DOHH2 (cell line): Measurements from ENCODE around the gene USF2.

Experiments used
- H3F3A ChIP-seq: fragments of 200-600 bp; sonication (generic), shearing (Covaris generic); 2 replicates; pipeline ENCODE4 v1.6.0; 2016; ENCODE audit warnings: antibody characterized with exemption, mild to moderate bottlenecking; ENCODE audit not compliant: control insufficient read depth, insufficient read depth
- H3K27ac ChIP-seq: fragments of 200-600 bp; sonication (generic); 2 replicates; pipeline ENCODE4 v1.5.1; 2014; ENCODE audit warnings: low read depth, mild to moderate bottlenecking, low read length, moderate library complexity
- H3K27me3 ChIP-seq: fragments of 200-600 bp; sonication (generic); 2 replicates; pipeline ENCODE4 v1.6.1; 2014; ENCODE audit warnings: mild to moderate bottlenecking, low read length, mixed read lengths; ENCODE audit not compliant: control insufficient read depth
- H3K36me3 ChIP-seq: fragments of 200-600 bp; sonication (generic); 2 replicates; pipeline ENCODE4 v1.6.1; 2014; ENCODE audit warnings: mild to moderate bottlenecking, low read length, moderate library complexity, mixed read lengths; ENCODE audit not compliant: control insufficient read depth
- H3K4me1 ChIP-seq: fragments of 200-600 bp; sonication (generic); 2 replicates; pipeline ENCODE4 v1.6.1; 2014; ENCODE audit warnings: mild to moderate bottlenecking, low read length, mixed read lengths; ENCODE audit not compliant: control insufficient read depth
- H3K4me2 ChIP-seq: fragments of 200-600 bp; sonication (generic); 2 replicates; pipeline ENCODE4 v1.6.0; 2014; ENCODE audit warnings: mild to moderate bottlenecking, low read length, moderate library complexity
- H3K4me3 ChIP-seq: fragments of 200-600 bp; sonication (generic); 2 replicates; pipeline ENCODE4 v1.5.1; 2014; ENCODE audit warnings: mild to moderate bottlenecking, low read length, mixed read lengths
- H3K79me2 ChIP-seq: fragments of 200-600 bp; sonication (generic); 2 replicates; pipeline ENCODE4 v1.6.1; 2014; ENCODE audit warnings: mild to moderate bottlenecking, low read length, mixed read lengths; ENCODE audit not compliant: control insufficient read depth
- H3K9me2 ChIP-seq: fragments of 200-600 bp; sonication (generic); replicated peaks from 2 replicates; pipeline ENCODE4 v1.6.1; 2014; ENCODE audit warnings: mild to moderate bottlenecking, low read length, mixed read lengths; ENCODE audit not compliant: control insufficient read depth
- H3K9me3 ChIP-seq: fragments of 200-600 bp; sonication (generic); 2 replicates; pipeline ENCODE4 v1.6.1; 2014; ENCODE audit warnings: antibody characterized with exemption, low read length, mixed read lengths; ENCODE audit not compliant: control insufficient read depth, insufficient read depth
- H4K20me1 ChIP-seq: fragments of 200-600 bp; sonication (generic); 2 replicates; pipeline ENCODE4 v1.6.0; 2014; ENCODE audit warnings: low read depth, mild to moderate bottlenecking, antibody characterized with exemption, low read length, moderate library complexity; ENCODE audit not compliant: control insufficient read depth, insufficient read depth
- EZH2phosphoT487 ChIP-seq: fragments of 200-600 bp; sonication (generic); IDR thresholded peaks from 2 replicates; pipeline ENCODE4 v1.6.1; 2017; ENCODE audit warnings: borderline replicate concordance, mild to moderate bottlenecking, antibody characterized with exemption, low read length, moderate library complexity, mixed read lengths
- TF ChIP-seq, protein P1 (sequence below): fragments of 200-600 bp; sonication (generic); IDR thresholded peaks from one replicate; pipeline ENCODE4 v1.5.1; 2014; ENCODE audit warnings: antibody characterized with exemption, mild to moderate bottlenecking, low read depth, low read length; ENCODE audit not compliant: poor library complexity, severe bottlenecking

USF2 gene

DNA sequence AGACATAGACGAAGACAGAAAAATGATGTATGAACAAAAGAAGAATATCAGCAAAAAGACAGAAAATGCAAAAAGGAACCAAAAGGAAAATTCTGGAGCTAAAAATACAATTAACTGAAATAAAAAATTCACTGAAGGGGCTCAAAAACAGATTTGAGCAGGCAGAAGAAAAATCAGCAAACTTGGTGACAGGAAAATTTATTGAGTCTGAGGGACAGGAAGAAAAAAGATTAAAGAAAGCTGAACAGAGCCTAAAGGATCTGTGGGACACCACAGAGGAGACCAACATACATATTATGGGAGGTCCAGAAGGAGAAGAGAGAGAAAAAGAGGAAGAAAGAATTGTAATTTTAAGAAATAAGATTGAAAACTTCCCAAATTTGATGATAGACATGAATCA, 27.3 kb upstream of the USF2 start:
- Histone ChIP-seq H3F3A (peaks cover 1% of the 10 kb centered on the region), H3K9me2 (no peaks in the 10 kb centered on the region), H3K27ac (no peak overlapping the region), H3K9me3 (peaks cover 18% of the 10 kb centered on the region), H3K4me1 (peaks cover 6% of the 10 kb centered on the region), H3K4me3 (no peak overlapping the region), H3K36me3 (no peaks in the 10 kb centered on the region), H3K4me2 (no peak overlapping the region), H3K79me2 (no peaks in the 10 kb centered on the region), H3K27me3 (peaks cover 40% of the 10 kb centered on the region), H4K20me1 (no peaks in the 10 kb centered on the region)
- TF ChIP-seq, protein P1, sequence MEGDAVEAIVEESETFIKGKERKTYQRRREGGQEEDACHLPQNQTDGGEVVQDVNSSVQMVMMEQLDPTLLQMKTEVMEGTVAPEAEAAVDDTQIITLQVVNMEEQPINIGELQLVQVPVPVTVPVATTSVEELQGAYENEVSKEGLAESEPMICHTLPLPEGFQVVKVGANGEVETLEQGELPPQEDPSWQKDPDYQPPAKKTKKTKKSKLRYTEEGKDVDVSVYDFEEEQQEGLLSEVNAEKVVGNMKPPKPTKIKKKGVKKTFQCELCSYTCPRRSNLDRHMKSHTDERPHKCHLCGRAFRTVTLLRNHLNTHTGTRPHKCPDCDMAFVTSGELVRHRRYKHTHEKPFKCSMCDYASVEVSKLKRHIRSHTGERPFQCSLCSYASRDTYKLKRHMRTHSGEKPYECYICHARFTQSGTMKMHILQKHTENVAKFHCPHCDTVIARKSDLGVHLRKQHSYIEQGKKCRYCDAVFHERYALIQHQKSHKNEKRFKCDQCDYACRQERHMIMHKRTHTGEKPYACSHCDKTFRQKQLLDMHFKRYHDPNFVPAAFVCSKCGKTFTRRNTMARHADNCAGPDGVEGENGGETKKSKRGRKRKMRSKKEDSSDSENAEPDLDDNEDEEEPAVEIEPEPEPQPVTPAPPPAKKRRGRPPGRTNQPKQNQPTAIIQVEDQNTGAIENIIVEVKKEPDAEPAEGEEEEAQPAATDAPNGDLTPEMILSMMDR: no peak
- TF ChIP-seq EZH2phosphoT487: no peak

DNA sequence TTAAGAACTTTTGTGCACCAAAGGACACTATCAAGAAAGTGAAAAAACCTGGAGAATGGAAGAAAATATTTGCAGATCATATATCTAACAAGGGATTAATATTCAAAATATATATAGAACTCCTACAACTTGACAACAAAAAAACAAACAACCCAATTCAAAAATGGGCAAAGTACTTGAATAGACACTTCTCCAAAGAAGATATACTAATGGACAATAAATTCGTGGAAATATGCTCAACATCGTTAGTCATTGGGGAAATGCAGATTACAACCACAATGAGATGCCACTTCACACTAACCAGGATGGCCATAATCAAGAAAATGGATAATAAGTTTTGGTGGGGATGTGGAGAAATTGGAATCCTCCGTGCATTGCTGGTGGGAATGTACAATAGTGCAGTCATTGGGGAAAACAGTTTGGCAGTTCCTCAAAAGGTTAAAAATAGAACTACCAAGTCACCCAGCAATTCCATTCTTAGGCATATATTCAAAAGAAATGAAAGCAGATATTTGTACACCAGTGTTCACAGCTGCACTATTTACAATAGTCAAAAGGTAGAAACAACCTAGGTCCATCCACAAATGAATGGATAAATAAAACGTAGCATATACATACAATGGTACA, 22.2 kb upstream of the USF2 start:
- Histone ChIP-seq H3K36me3 (peaks cover 18% of the 10 kb centered on the region), H4K20me1 (peaks cover 4% of the 10 kb centered on the region; the same call in 1 of the 2 replicates), H3K4me3 (no peak overlapping the region), H3K9me3 (peaks cover 11% of the 10 kb centered on the region), H3K9me2 (no peaks in the 10 kb centered on the region), H3F3A (peaks cover 19% of the 10 kb centered on the region), H3K27me3 (peaks cover 30% of the 10 kb centered on the region), H3K4me1 (peaks cover 18% of the 10 kb centered on the region), H3K4me2 (no peak overlapping the region), H3K79me2 (peaks cover 24% of the 10 kb centered on the region), H3K27ac (no peak overlapping the region)
- TF ChIP-seq, protein P1: no peak
- no peak for TF ChIP-seq EZH2phosphoT487

DNA sequence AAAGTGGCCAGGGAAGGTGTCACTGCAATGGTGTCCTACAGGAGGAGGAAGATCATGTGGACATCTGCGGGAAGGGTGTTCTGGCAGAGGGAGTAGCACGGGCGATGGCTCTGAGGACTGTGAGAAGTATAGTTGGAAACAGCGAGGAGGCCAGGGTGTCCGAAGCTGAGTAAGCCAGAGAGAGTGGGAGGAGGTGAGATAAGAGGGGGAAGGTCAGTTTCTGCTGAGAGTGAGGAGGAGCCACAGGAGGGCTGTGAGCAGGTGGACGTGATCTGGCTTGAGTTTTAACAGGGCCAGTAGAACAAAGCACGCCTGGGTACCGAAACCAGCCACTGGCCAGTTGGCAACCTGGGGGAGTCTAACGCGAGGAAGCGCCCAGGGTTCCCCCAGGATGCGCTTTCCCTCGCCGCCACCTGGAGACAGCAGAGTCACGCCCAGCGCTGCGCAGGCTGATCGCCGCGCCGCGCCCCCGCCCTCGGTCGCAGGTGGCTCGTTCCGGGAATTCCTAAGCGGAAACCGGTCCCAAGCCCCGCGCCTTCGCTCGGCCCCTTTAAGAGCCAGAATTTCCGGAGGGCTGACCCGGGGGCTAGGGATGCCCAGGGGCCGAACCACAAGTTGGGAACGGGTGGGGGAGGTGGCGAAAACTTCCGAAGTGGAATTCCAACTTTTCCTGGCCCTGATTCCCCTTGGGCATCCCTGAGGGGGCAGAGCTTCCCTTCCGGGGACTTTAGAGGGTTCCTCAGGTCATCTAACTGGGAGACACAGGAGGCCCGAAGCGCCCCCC, 21.0 kb upstream of the USF2 start:
- Histone ChIP-seq H3K4me1 (peaks cover 18% of the 10 kb centered on the region), H3K9me3 (peaks cover 10% of the 10 kb centered on the region), H4K20me1 (peaks cover 4% of the 10 kb centered on the region; the same call in 1 of the 2 replicates), H3K36me3 (peaks cover 18% of the 10 kb centered on the region), H3K4me3 (peak overlapping the region; percentile 92), H3K9me2 (no peaks in the 10 kb centered on the region), H3K27ac (peak overlapping the region; percentile 75), H3K27me3 (peaks cover 25% of the 10 kb centered on the region), H3K4me2 (peak overlapping the region; percentile 87), H3K79me2 (peaks cover 24% of the 10 kb centered on the region), H3F3A (peaks cover 19% of the 10 kb centered on the region)
- TF ChIP-seq, protein P1: peak; percentile 68
- no peak for TF ChIP-seq EZH2phosphoT487
